HG02973 (cell line): ENCODE data around the gene HNRNPH2.

Experiments
- ATAC-seq: cut with Tn5 transposase; IDR thresholded peaks from one replicate; pipeline ENCODE4 v1.9.1; 2021; ENCODE audit warnings: moderate library complexity; ENCODE audit not compliant: unreplicated experiment

Gene HNRNPH2

DNA sequence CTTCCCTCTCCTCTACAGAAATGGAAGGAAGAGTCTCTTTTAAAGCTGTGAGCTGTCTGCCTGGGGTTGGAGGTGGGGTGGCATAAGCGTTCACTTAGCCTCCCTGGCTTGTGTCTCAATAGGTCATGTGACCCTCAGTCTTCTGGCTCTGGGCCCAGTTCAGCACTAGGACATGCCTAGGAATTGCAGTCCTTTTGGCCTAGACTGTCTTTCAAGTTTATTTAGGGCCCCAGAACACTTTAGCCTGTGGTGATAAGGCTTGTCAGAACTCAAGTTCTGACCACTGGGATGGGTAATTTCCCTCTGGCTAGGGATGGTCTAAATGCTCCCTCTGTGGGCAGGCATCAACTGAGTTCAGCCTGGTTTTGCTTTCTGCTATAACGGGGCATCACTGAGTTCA, 42.9 kb downstream of the HNRNPH2 start:
- ATAC-seq, result no peak

DNA sequence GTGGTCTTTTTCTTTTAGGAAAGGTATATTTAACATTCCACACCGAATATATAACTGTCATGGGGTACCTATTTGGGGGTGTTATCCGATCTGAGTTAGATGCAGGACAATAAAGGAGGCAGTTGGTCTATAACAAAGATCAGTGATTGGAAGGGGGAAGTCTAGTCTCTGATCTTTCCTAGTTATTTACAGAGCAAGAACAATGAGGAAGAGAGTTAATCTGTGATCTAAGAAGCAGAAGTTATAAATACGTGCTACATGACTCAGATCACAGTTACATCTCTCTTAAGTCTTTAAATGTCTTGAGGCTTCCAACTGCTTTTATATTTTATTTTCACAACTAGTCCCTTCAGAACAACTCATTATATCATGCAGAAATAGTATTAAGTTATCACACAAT, 44.0 kb downstream of the HNRNPH2 start:
- ATAC-seq, result no peak

- no peak for ATAC-seq
These were observed 52.6 kb downstream of the HNRNPH2 start for GRCh38 chrX:101460669-101461068.

DNA sequence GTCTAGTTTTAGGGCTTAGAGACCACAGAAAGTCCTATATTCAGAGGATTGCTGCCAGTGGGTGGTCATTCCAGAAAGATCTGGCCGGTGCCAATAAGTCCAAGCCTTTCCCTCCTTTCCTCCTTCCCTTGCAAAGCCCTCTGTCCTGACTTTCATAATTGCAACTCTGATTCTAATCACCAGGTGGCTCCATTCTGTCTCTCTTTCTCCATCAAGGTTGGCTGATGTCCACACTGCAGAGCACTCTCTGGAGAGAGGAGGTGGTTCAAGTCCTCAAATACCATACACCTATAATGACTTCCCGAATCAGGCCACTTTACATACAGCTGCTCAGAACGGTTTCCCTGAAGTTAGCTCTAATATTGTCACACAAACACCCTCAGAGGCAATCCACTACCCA, 54.9 kb downstream of the HNRNPH2 start:
- no peak for ATAC-seq
